Smooth muscle cell (in vitro differentiated cells): Measurements from ENCODE around the gene DLL1. TPM values are rescaled to one million over a fixed set of nuclear protein-coding genes. Genes with fewer than 3 reads are reported as not detected.

Experiments used
- DNase-seq: peaks from one replicate; lab custom pipeline; 2025; ENCODE audit not compliant: unreplicated experiment; lab: John Stamatoyannopoulos, UW
- H2AFZ ChIP-seq: fragments of 200-600 bp; sonication (generic); 2 replicates; pipeline ENCODE4 v1.6.0; 2016; ENCODE audit warnings: antibody characterized with exemption, low read depth, mild to moderate bottlenecking
- H3F3A ChIP-seq: fragments of 200-600 bp; sonication (generic); 2 replicates; pipeline ENCODE4 v1.6.0; 2017; ENCODE audit warnings: antibody characterized with exemption, low read depth
- H3K27ac ChIP-seq: fragments of 200-600 bp; sonication (generic); 2 replicates; pipeline ENCODE4 v1.5.1; 2016; ENCODE audit warnings: low read depth, mild to moderate bottlenecking
- H3K27me3 ChIP-seq: fragments of 200-600 bp; sonication (generic); 2 replicates; pipeline ENCODE4 v1.6.1; 2016; ENCODE audit warnings: low read depth, mild to moderate bottlenecking
- H3K36me3 ChIP-seq: fragments of 200-600 bp; sonication (generic); 2 replicates; pipeline ENCODE4 v1.5.1; 2016; ENCODE audit warnings: low read depth
- H3K4me1 ChIP-seq: fragments of 200-600 bp; sonication (generic); 2 replicates; pipeline ENCODE4 v1.5.1; 2016; ENCODE audit warnings: low read depth
- H3K4me2 ChIP-seq: fragments of 200-600 bp; sonication (generic); 2 replicates; pipeline ENCODE4 v1.6.0; 2016; ENCODE audit warnings: mild to moderate bottlenecking
- H3K4me3 ChIP-seq: fragments of 200-600 bp; sonication (generic); 2 replicates; pipeline ENCODE4 v1.5.1; 2016; ENCODE audit warnings: mild to moderate bottlenecking
- H3K79me2 ChIP-seq: fragments of 200-600 bp; sonication (generic); 2 replicates; pipeline ENCODE4 v1.6.0; 2016; ENCODE audit warnings: low read depth, mild to moderate bottlenecking
- H3K9ac ChIP-seq: fragments of 200-600 bp; sonication (generic); 2 replicates; pipeline ENCODE4 v1.6.0; 2016; ENCODE audit warnings: low read depth
- H3K9me3 ChIP-seq: fragments of 200-600 bp; sonication (generic); replicated peaks from 2 replicates; pipeline ENCODE4 v1.5.1; 2016; ENCODE audit warnings: low read depth
- H4K20me1 ChIP-seq: fragments of 200-600 bp; sonication (generic); 2 replicates; pipeline ENCODE4 v1.6.0; 2016; ENCODE audit warnings: low read depth
- CTCF ChIP-seq: fragments of 200-600 bp; sonication (generic); IDR thresholded peaks from 2 replicates; pipeline ENCODE4 v1.5.1; 2017; ENCODE audit warnings: borderline replicate concordance, mild to moderate bottlenecking, antibody characterized with exemption; ENCODE audit not compliant: insufficient read depth, poor library complexity, severe bottlenecking
- WGBS: methylation state at CpG from one replicate; pipeline ENCODE4 v1.1.7; 2016; ENCODE audit warnings: low lambda C conversion rate; 5-methylcytosine and 5-hydroxymethylcytosine counted together
- polyA plus RNA-seq: library from polyadenylated mRNA; unstranded; fragments of >200 nt; fragmentation: Nextera tagmentation; extraction: Ambion mirVana; gene quantifications from 2 replicates; pipeline ENCODE4 v1.2.1, GENCODE V29; 2016
- total RNA-seq: library from RNA; depleted of rRNA; stranded (reverse); fragments of >200 nt; gene quantifications from 2 replicates; pipeline ENCODE4 v1.2.3, GENCODE V29; 2014

Gene DLL1
- total and polyA plus RNA-seq, 2 experiments from 2014 or later = 0.36 to 0.70 TPM

GRCh38 chr6:170286934-170287265 lies 4.0 kb downstream of the DLL1 start:
- no peak for DNase-seq
- TF ChIP-seq CTCF = no peak
- peaks cover 62% of the 10 kb centered on the region for H3K27me3 ChIP-seq
- no peaks in the 10 kb centered on the region for H3K9me3 ChIP-seq
- no peak overlapping the region for H2AFZ ChIP-seq
- H3K4me1 ChIP-seq = peaks cover 35% of the 10 kb centered on the region
- no peaks in the 10 kb centered on the region for H3K36me3 ChIP-seq
- H3F3A ChIP-seq = no peaks in the 10 kb centered on the region
- no peak overlapping the region for H3K9ac ChIP-seq
- H3K79me2 ChIP-seq = no peaks in the 10 kb centered on the region
- WGBS = 44% methylated on average over 2 of the region's 2 CpGs
- H3K4me2 ChIP-seq = peak overlapping the region; percentile 74
- H4K20me1 ChIP-seq = no peaks in the 10 kb centered on the region
- no peak overlapping the region for H3K27ac ChIP-seq
- H3K4me3 ChIP-seq = no peak overlapping the region

- H3K4me1 ChIP-seq = peaks cover 35% of the 10 kb centered on the region
- no peak overlapping the region for H3K4me3 ChIP-seq
- no peak overlapping the region for H2AFZ ChIP-seq
- no peak overlapping the region for H3K27ac ChIP-seq
- no peaks in the 10 kb centered on the region for H4K20me1 ChIP-seq
- peaks cover 61% of the 10 kb centered on the region for H3K27me3 ChIP-seq
- no peak overlapping the region for H3K9ac ChIP-seq
- H3K4me2 ChIP-seq = peak overlapping the region; percentile 74
- no peak for TF ChIP-seq CTCF
- no peak for DNase-seq
- H3K36me3 ChIP-seq = no peaks in the 10 kb centered on the region
- no peaks in the 10 kb centered on the region for H3K79me2 ChIP-seq
- no peaks in the 10 kb centered on the region for H3F3A ChIP-seq
- H3K9me3 ChIP-seq = no peaks in the 10 kb centered on the region
- 37% methylated on average over 23 of the region's 26 CpGs for WGBS
Measured at GRCh38 chr6:170286246-170286933, 4.5 kb downstream of the DLL1 start.

GRCh38 chr6:170285482-170285881 lies 5.4 kb downstream of the DLL1 start:
- WGBS = 100% methylated on average over 5 of the region's 5 CpGs
- H3K4me2 ChIP-seq = no peak overlapping the region
- peaks cover 35% of the 10 kb centered on the region for H3K4me1 ChIP-seq
- peaks cover 61% of the 10 kb centered on the region for H3K27me3 ChIP-seq
- no peak overlapping the region for H3K9ac ChIP-seq
- H3F3A ChIP-seq = no peaks in the 10 kb centered on the region
- no peaks in the 10 kb centered on the region for H3K9me3 ChIP-seq
- no peak for TF ChIP-seq CTCF
- no peaks in the 10 kb centered on the region for H3K79me2 ChIP-seq
- no peaks in the 10 kb centered on the region for H4K20me1 ChIP-seq
- no peak overlapping the region for H2AFZ ChIP-seq
- H3K27ac ChIP-seq = no peak overlapping the region
- H3K4me3 ChIP-seq = no peak overlapping the region
- DNase-seq = no peak
- no peaks in the 10 kb centered on the region for H3K36me3 ChIP-seq

- no peaks in the 10 kb centered on the region for H3K36me3 ChIP-seq
- no peak overlapping the region for H3K9ac ChIP-seq
- H3K79me2 ChIP-seq = no peaks in the 10 kb centered on the region
- TF ChIP-seq CTCF = no peak
- H3K9me3 ChIP-seq = no peaks in the 10 kb centered on the region
- no peak overlapping the region for H3K4me3 ChIP-seq
- WGBS = 92% methylated on average over 24 of the region's 24 CpGs
- H3F3A ChIP-seq = no peaks in the 10 kb centered on the region
- H3K27ac ChIP-seq = no peak overlapping the region
- no peak for DNase-seq
- no peak overlapping the region for H3K4me2 ChIP-seq
- no peaks in the 10 kb centered on the region for H4K20me1 ChIP-seq
- H2AFZ ChIP-seq = no peak overlapping the region
- H3K27me3 ChIP-seq = peaks cover 56% of the 10 kb centered on the region
- H3K4me1 ChIP-seq = peaks cover 35% of the 10 kb centered on the region
Measured at GRCh38 chr6:170284866-170285469, 5.9 kb downstream of the DLL1 start.
